ENCODE results near the gene GLO1. TPM values are rescaled to one million over a fixed set of nuclear protein-coding genes. Genes with fewer than 3 reads are reported as not detected.

GLO1 gene
- total RNA-seq, 1 experiment from 2014 or later: 147 TPM

GRCh38 chr6:38715016-38715689 is 12.2 kb upstream of the GLO1 start, which contains the start of gene DNAH8:
Gene DNAH8, plus strand, starts transcription at chr6:38715311. Its CDS starts 7,499 bp downstream, at chr6:38722810.
- BruUV-seq (replicated peaks): no TSS peak
- DNase-seq: peak; percentile 6
- Mint-ChIP-seq H3K36me3 (ENCODE audit: insufficient read depth, unreplicated experiment) (no peaks in the 10 kb centered on the region), H3K4me3 (ENCODE audit: low read depth, unreplicated experiment) (peak within 1 kb of the TSS; percentile 10), H3K9me3 (ENCODE audit: low read depth, unreplicated experiment) (no peaks in the 10 kb centered on the region), H3K27ac (ENCODE audit: unreplicated experiment) (no peak within 1 kb of the TSS), H3K4me1 (ENCODE audit: low read depth, unreplicated experiment) (peaks cover 1% of the 10 kb centered on the region), H3K27me3 (ENCODE audit: unreplicated experiment) (peaks cover 29% of the 10 kb centered on the region)
- CTCF ChIA-PET: no interaction called here
- TF ChIP-seq, protein P1, sequence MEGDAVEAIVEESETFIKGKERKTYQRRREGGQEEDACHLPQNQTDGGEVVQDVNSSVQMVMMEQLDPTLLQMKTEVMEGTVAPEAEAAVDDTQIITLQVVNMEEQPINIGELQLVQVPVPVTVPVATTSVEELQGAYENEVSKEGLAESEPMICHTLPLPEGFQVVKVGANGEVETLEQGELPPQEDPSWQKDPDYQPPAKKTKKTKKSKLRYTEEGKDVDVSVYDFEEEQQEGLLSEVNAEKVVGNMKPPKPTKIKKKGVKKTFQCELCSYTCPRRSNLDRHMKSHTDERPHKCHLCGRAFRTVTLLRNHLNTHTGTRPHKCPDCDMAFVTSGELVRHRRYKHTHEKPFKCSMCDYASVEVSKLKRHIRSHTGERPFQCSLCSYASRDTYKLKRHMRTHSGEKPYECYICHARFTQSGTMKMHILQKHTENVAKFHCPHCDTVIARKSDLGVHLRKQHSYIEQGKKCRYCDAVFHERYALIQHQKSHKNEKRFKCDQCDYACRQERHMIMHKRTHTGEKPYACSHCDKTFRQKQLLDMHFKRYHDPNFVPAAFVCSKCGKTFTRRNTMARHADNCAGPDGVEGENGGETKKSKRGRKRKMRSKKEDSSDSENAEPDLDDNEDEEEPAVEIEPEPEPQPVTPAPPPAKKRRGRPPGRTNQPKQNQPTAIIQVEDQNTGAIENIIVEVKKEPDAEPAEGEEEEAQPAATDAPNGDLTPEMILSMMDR (IDR thresholded peaks at IDR 0.05; ENCODE audit: unreplicated experiment): no peak
- intact Hi-C loops (cut with micrococcal nuclease; ENCODE audit: unreplicated experiment): no loop called here

DNA sequence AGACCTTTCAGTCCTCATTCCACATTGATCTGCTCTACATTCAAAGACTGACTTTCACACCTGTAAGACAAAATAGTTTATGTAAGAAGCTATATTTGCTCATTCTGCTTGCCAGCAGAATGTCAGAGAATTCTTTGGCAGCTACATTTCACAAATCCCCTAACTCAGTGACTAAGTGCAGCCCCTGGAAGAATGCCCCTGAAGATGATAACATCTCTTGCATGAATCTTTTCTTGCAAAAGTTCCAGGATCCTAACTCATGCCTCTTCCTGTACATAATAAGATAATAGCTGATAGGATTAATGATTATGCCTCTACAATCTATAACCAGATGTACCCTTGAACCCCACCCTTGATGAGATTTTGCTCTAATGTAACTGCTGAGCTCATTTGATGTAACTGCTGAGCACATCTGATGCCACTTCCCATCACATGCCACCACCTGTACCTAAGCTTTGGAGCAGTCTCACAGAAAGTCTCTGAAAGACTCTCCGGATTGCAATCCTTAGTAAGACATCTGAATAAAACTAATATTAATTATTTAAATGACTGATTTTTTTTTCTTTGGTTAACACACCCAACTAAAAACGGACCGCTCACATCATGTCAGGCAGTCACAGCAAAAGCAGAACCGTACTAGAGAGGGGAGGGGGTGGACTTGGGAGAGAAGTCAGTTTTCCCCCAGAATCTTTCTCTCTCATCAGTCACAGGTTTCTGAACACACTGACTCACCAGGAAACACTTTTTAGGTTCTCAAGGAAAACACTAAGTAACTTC is 11.5 kb upstream of the GLO1 start:
- DNase-seq: no peak
- TF ChIP-seq, protein P1 (IDR thresholded peaks at IDR 0.05; ENCODE audit: unreplicated experiment): no peak
- no peaks in the 10 kb centered on the region for H3K4me1 Mint-ChIP-seq (ENCODE audit: low read depth, unreplicated experiment)
- intact Hi-C loops (cut with micrococcal nuclease; ENCODE audit: unreplicated experiment): no loop called here
- CTCF ChIA-PET: no interaction called here
- H3K4me3 Mint-ChIP-seq (ENCODE audit: low read depth, unreplicated experiment): no peak overlapping the region
- H3K9me3 Mint-ChIP-seq (ENCODE audit: low read depth, unreplicated experiment): no peaks in the 10 kb centered on the region
- no TSS peak for BruUV-seq (replicated peaks)
- peaks cover 29% of the 10 kb centered on the region for H3K27me3 Mint-ChIP-seq (ENCODE audit: unreplicated experiment)
- no peak overlapping the region for H3K27ac Mint-ChIP-seq (ENCODE audit: unreplicated experiment)
- no peaks in the 10 kb centered on the region for H3K36me3 Mint-ChIP-seq (ENCODE audit: insufficient read depth, unreplicated experiment)

DNA sequence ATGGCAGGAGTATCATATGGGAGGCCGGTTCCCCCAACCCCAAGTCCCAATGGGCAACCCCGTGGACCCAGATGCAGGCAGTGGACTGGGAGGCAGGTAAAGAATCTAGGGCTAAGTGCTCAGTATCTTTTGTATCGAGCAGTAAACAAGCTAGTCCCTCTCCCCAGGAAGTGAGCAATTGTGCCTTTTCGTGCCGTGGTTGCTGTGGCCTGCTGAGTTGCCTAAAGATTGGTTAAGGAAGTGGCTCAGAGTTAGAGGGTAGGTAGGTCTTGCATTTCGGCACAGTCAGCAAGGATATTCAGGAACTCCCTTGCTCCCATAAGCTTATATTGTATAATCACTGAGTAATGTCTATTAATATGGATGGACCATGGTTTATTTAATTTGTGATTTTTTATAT is 10.9 kb upstream of the GLO1 start:
- Mint-ChIP-seq H3K9me3 (ENCODE audit: low read depth, unreplicated experiment) (no peaks in the 10 kb centered on the region), H3K36me3 (ENCODE audit: insufficient read depth, unreplicated experiment) (no peaks in the 10 kb centered on the region), H3K4me1 (ENCODE audit: low read depth, unreplicated experiment) (no peaks in the 10 kb centered on the region), H3K27me3 (ENCODE audit: unreplicated experiment) (peaks cover 29% of the 10 kb centered on the region), H3K4me3 (ENCODE audit: low read depth, unreplicated experiment) (no peak overlapping the region), H3K27ac (ENCODE audit: unreplicated experiment) (no peak overlapping the region)
- TF ChIP-seq, protein P1 (IDR thresholded peaks at IDR 0.05; ENCODE audit: unreplicated experiment): no peak
- CTCF ChIA-PET: no interaction called here
- no peak for DNase-seq
- intact Hi-C loops (cut with micrococcal nuclease; ENCODE audit: unreplicated experiment): no loop called here
- BruUV-seq (replicated peaks): no TSS peak

DNA sequence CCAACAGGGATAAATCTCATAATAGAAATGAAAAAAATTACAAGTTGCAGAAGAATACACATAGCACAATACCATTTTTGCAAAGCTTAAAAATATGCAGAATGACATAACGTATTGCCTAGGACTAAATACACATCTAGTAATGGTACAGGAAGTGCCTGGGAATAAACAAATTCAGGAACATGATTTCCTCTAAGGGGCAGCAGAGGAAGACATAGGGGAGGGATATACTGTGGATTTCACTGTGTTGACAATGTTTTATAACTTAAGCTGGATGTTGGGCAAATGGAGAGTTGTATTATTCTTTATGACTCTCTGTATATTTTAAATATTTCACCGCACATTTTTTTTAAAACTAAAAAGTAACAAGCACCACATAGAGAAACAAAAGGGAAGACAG is 5.6 kb upstream of the GLO1 start:
- CTCF ChIA-PET: interaction anchor here (1.2 kb wide), 1 partner anchor 65 kb away, joined by 4 read pairs; no protein-coding TSS in a partner anchor
- TF ChIP-seq, protein P1 (IDR thresholded peaks at IDR 0.05; ENCODE audit: unreplicated experiment): no peak
- intact Hi-C loops (cut with micrococcal nuclease; ENCODE audit: unreplicated experiment): no loop called here
- no TSS peak for BruUV-seq (replicated peaks)
- H3K4me3 Mint-ChIP-seq (ENCODE audit: low read depth, unreplicated experiment): no peak overlapping the region
- H3K36me3 Mint-ChIP-seq (ENCODE audit: insufficient read depth, unreplicated experiment): no peaks in the 10 kb centered on the region
- no peak overlapping the region for H3K27ac Mint-ChIP-seq (ENCODE audit: unreplicated experiment)
- peaks cover under 1% of the 10 kb centered on the region for H3K27me3 Mint-ChIP-seq (ENCODE audit: unreplicated experiment)
- no peak for DNase-seq
- no peaks in the 10 kb centered on the region for H3K9me3 Mint-ChIP-seq (ENCODE audit: low read depth, unreplicated experiment)
- H3K4me1 Mint-ChIP-seq (ENCODE audit: low read depth, unreplicated experiment): no peaks in the 10 kb centered on the region
